GM18505 (cell line): ENCODE results near the gene DIP2C.

Experiments
- ATAC-seq: cut with Tn5 transposase; IDR thresholded peaks from one replicate; pipeline ENCODE4 v1.9.1; 2021; ENCODE audit not compliant: unreplicated experiment
- POLR2A ChIP-seq: IDR thresholded peaks from 4 replicates; pipeline ENCODE4 v1.6.1; 2011; ENCODE audit warnings: borderline replicate concordance; ENCODE audit not compliant: insufficient read depth, insufficient read length; ENCODE audit errors: extremely low read depth

DIP2C gene

DNA sequence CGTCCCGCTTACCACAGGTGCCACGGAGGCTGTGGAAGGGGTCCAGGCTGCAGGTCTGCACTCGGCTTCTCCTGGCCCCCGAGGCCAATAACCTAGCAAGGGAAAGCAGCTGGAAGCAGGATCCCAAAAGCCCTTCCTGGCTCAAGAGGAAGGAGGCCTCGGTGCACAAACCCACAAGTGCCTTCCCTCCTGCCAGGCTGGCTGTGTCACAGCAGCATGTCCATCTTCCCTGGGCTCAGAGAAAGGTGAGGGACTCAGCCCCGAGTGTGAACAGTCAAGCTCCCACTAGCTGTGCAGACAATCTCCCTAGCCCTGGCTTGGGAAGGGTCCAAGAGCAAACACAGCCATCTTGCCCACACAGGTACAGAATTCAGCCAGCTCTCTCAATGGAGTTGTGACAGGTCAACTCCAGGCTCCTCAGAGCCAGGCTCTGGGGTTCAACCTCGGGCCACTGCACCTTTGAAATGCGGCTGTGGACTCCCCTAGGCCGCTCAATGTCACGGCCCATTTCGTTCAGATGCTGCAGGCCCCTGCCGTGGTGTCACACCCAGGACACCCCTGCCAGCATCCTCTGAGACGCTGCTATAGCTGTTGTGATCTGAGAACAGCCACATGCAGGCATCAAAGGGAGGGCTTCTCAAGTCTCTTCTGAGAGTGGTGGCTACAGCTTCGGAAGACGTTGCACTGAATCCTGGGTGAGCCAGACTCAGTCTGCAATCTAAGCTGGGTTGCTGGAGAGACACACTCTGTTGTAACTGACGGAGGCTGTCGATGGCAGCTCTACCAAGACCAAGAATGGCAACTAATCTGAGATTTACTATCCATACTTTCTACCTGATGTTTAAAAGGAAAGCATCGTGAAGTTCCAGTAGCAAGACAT is 137.9 kb downstream of the DIP2C start:
- TF ChIP-seq POLR2A = no peak

DNA sequence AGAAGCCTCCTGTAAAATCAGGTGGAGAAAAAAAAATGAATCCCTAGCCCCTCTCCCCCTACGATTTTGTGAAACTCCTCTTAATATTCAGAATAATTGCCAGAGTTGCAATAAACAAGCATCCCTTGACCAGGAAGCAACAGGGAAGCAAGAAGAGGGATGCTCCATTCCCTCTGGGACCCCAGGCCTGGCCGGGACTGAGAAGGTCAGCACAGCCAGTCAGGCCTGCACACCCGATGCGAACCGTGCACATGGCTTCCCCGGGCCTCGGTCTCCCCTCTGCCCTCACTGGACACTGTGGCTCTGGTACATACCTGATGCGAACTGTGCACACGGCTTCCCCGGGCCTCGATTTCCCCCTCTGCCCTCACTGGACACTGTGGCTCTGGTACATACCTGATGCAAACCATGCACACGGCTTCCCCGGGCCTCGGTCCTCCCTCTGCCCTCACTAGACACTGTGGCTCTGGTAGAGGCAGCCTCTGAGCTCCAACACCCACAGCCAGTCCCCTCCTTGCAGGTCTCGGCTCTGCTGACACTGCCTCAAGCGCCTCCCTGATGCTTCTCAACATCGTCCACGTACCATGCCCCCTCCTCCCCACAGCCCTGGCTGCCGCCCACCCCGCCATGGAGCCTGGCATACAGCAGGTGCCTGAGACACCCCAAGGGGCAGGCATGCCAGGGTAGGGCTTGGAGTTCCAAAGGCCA is 138.6 kb downstream of the DIP2C start:
- no peak for ATAC-seq
- no peak for TF ChIP-seq POLR2A

More for the DNA sequence above, 137.9 kb downstream of the DIP2C start:
- ATAC-seq = no peak

DNA sequence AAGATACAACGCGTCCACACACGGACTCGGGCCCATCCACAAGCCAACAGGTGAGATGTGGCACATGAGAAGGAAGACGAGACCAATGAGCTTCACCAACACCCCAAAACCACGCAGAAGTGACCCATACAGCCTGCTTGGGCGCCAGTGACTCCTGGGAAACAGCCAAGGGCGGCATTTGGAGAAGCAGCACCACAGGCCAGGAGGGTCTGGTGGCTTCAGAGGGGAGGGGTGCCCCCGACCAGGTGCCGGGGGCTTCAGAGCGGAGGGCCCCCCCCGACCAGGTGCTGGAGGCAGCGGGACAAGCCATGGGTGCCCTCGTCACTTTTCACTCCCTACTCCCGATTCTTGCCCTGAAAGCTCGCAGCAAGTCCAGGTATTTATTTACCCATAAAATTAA is 140.1 kb downstream of the DIP2C start:
- ATAC-seq = no peak
- no peak for TF ChIP-seq POLR2A

- no peak for TF ChIP-seq POLR2A
- no peak for ATAC-seq
Observed at GRCh38 chr10:548238-548901, 141.1 kb downstream of the DIP2C start.

GRCh38 chr10:547591-548081 is 141.8 kb downstream of the DIP2C start:
- TF ChIP-seq POLR2A = no peak

GRCh38 chr10:546971-547590 is 142.4 kb downstream of the DIP2C start:
- no peak for ATAC-seq

More at GRCh38 chr10:547591-548081, 141.8 kb downstream of the DIP2C start:
- ATAC-seq = no peak

GRCh38 chr10:546451-546850 is 143.0 kb downstream of the DIP2C start:
- no peak for ATAC-seq
- TF ChIP-seq POLR2A = no peak

More at GRCh38 chr10:546971-547590, 142.4 kb downstream of the DIP2C start:
- TF ChIP-seq POLR2A = no peak

DNA sequence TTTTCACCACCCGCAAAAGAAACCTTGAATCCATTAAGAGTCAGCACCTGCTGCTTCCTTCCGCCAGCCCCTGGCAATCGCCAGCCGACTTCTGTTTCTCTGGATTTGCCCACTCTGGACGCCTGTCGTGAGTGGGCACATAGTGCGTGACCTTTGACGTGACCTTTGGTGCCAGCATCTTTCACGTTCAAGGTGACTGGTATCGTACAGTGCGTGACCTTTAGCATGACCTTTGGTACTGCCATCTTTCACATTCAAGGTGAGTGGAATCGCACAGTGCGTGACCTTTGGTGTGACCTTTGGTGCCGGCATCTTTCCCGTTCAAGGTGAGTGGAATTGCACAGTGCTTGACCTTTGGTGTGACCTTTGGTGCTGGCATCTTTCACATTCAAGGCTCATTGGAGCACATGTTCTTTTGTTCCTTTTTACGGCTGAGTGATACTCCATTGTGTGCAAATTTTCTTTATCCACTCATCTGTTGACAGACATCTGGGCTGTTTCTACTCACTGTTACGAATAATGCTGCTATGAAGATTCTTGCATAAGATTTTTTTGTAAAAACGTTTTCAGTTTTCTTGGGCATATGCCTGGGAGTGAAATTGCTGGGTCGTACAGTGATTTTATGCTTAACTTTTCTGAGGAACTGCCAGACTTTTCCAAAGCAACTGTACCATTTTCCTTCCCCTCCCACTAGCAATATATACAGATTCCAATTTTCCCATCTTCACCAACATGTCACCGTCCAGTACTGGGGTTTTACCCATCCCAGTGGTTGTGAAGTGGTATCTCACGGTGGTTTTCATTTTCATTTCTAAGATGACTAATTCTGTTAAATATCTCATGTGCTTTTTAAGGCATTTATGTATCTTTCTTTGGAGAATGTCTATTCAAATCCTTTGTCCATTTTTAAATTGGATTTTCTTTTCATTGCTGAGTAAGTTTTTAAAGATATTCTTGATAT is 145.3 kb downstream of the DIP2C start:
- no peak for ATAC-seq
- no peak for TF ChIP-seq POLR2A

DNA sequence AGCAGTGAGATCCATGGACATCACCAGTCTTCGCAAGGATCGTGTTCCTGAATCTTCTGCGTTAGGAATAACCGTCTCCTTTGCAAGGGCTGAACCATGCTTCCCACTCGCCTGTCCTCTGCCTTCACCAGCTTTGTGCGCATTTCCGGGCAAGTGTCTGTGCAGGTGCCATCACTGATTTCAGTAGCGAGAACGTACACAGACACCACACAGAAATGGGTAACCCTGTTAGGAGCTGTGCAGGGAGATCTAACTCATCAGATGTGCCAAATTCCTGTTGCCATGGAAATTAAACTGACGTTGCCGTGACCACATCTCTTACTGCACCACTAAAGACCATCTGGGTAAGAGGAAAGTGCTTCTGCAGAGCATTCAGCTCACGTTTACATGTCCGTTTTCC is 146.3 kb downstream of the DIP2C start:
- TF ChIP-seq POLR2A = no peak
- ATAC-seq = no peak

GRCh38 chr10:541750-542371 is 147.6 kb downstream of the DIP2C start:
- ATAC-seq = no peak
- no peak for TF ChIP-seq POLR2A

GRCh38 chr10:541041-541440 is 148.4 kb downstream of the DIP2C start:
- no peak for ATAC-seq
- no peak for TF ChIP-seq POLR2A
